Urinary bladder (tissue), 4 donors: ENCODE results near the gene SEMA4A. TPM values are rescaled to one million over a fixed set of nuclear protein-coding genes. Genes with fewer than 3 reads are reported as not detected.
A peak's percentile ranks its signal among the peaks of the same experiment; 100 is the strongest.
"Not testable (repeated sequence)": the region's sequence is repeated elsewhere in the genome, so short reads cannot be mapped to it uniquely, and the experiment has no call there.

Experiments
- DNase-seq: peaks from one replicate; pipeline ENCODE4 v3.0.0-alpha.2; 2015; ENCODE audit errors: extremely low spot score
- H3K27ac ChIP-seq: one replicate; pipeline ENCODE4 v1.5.1; 2013; ENCODE audit warnings: low read depth, mild to moderate bottlenecking, moderate library complexity
- H3K36me3 ChIP-seq: one replicate; pipeline ENCODE4 v1.6.1; 2013; ENCODE audit warnings: mild to moderate bottlenecking, moderate library complexity; ENCODE audit not compliant: insufficient read depth
- H3K4me1 ChIP-seq: one replicate; pipeline ENCODE4 v1.6.1; 2013; ENCODE audit warnings: mild to moderate bottlenecking, moderate library complexity; ENCODE audit not compliant: insufficient read depth
- H3K4me3 ChIP-seq: one replicate; pipeline ENCODE4 v1.5.1; 2013; ENCODE audit warnings: low read depth, low read length
- WGBS: extraction: QIAGEN DNeasy Blood & Tissue Kit; methylation state at CpG from one replicate; pipeline ENCODE4 v1.1.7; 2013; 5-methylcytosine and 5-hydroxymethylcytosine counted together
- polyA plus RNA-seq: library from polyadenylated mRNA; stranded (reverse); fragments of 200-250 nt; gene quantifications from one replicate; pipeline ENCODE4 v1.2.3, GENCODE V29; 2013
- total RNA-seq: library from RNA; depleted of rRNA; stranded (reverse); fragments of >200 nt; gene quantifications from one replicate; pipeline ENCODE4 v1.2.3, GENCODE V29; 2014
- donor health status: healthy with polysubstance abuse.
- donor health status: healthy.

Gene SEMA4A
- total and polyA plus RNA-seq, 2 donors, result 7.0 to 7.3 TPM

DNA sequence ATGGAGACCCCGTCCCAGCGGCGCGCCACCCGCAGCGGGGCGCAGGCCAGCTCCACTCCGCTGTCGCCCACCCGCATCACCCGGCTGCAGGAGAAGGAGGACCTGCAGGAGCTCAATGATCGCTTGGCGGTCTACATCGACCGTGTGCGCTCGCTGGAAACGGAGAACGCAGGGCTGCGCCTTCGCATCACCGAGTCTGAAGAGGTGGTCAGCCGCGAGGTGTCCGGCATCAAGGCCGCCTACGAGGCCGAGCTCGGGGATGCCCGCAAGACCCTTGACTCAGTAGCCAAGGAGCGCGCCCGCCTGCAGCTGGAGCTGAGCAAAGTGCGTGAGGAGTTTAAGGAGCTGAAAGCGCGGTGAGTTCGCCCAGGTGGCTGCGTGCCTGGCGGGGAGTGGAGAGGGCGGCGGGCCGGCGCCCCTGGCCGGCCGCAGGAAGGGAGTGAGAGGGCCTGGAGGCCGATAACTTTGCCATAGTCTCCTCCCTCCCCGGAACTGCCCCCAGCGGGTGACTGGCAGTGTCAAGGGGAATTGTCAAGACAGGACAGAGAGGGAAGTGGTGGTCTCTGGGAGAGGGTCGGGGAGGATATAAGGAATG lies 38.4 kb upstream of the SEMA4A start:
- under 1% methylated on average over 49 of the region's 49 CpGs for WGBS
- DNase-seq, result no peak
- no peaks in the 10 kb centered on the region for H3K4me1 ChIP-seq

GRCh38 chr1:156115514-156116374 lies 37.6 kb upstream of the SEMA4A start:
- Histone ChIP-seq H3K27ac (peak overlapping the region; percentile 95), H3K4me1 (no peaks in the 10 kb centered on the region), H3K36me3 (no peaks in the 10 kb centered on the region), H3K4me3 (peak overlapping the region; percentile 96)
- no peak for DNase-seq
- WGBS, result 3% methylated on average over 19 of the region's 19 CpGs

More for the DNA sequence above, 38.4 kb upstream of the SEMA4A start:
- H3K36me3 ChIP-seq, result no peaks in the 10 kb centered on the region
- H3K27ac ChIP-seq, result peak overlapping the region; percentile 95
- peak overlapping the region; percentile 96 for H3K4me3 ChIP-seq

GRCh38 chr1:156116731-156117130 lies 36.7 kb upstream of the SEMA4A start:
- not testable (repeated sequence) for H3K36me3 ChIP-seq, H3K27ac ChIP-seq, DNase-seq, H3K4me1 ChIP-seq
- H3K4me3 ChIP-seq, result peak overlapping the region; percentile 96
- 37% methylated on average over 5 of the region's 5 CpGs for WGBS

DNA sequence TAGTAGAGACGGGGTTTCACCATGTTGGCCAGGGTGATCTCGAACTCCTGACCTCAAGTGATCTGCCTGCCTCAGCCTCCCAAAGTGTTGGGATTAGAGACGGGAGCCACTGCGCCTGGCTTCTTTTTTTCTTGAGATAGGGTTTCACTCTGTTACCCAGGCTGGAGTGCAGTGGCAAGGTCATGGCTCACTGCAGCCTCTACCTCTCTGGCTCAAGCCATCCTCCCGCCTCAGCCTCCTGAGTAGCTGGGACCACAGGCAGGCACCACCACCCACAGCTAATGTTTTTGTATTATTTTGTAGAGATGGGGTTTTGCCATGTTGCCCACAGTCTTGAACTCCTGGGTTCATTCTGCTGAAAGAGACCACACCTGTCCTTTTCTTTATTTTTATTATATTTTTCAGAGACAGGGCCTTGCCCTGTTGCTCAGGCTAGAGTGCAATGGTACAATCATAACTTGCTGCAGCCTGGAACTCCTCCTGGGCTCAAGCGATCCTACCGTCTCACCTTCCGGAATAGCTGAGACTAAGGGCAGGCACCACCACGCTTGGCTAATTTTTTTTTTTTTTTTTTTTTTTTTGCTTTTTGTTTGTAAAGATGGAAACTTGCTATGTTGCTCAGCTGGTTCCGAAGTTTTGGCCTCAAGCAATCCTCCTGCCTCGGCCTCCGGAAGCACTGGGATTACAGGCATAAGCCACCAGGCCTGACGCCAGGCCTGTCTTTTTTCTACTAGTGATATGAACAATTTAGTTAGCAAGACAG lies 35.8 kb upstream of the SEMA4A start:
- 47% methylated on average over 13 of the region's 13 CpGs for whole genome bisulfite sequencing
- Histone ChIP-seq H3K4me3 (peak overlapping the region; percentile 16), H3K4me1 (no peaks in the 10 kb centered on the region), H3K27ac (peak overlapping the region; percentile 78), H3K36me3 (no peaks in the 10 kb centered on the region)
- DNase-seq, result no peak

GRCh38 chr1:156118177-156118868 lies 35.1 kb upstream of the SEMA4A start:
- DNase-seq, result no peak
- 27% methylated on average over 8 of the region's 8 CpGs for WGBS
- Histone ChIP-seq H3K36me3 (no peaks in the 10 kb centered on the region), H3K27ac (peak overlapping the region; percentile 78), H3K4me3 (peak overlapping the region; percentile 9), H3K4me1 (no peaks in the 10 kb centered on the region)

- WGBS, result 27% methylated on average over 3 of the region's 3 CpGs
- Histone ChIP-seq H3K4me3 (no peak overlapping the region), H3K36me3 (no peaks in the 10 kb centered on the region), H3K27ac (peak overlapping the region; percentile 33), H3K4me1 (no peaks in the 10 kb centered on the region)
- no peak for DNase-seq
These were observed 33.7 kb upstream of the SEMA4A start for GRCh38 chr1:156119503-156120209.

- 71% methylated on average over 3 of the region's 3 CpGs for WGBS
- H3K27ac ChIP-seq, result no peak overlapping the region
- H3K4me1 ChIP-seq, result peaks cover 2% of the 10 kb centered on the region
- no peak for DNase-seq
- no peak overlapping the region for H3K4me3 ChIP-seq
- no peaks in the 10 kb centered on the region for H3K36me3 ChIP-seq
These were observed 33.1 kb upstream of the SEMA4A start for GRCh38 chr1:156120318-156120717.

GRCh38 chr1:156121005-156121404 lies 32.4 kb upstream of the SEMA4A start:
- peak overlapping the region; percentile 44 for H3K27ac ChIP-seq
- not testable (repeated sequence) for H3K36me3 ChIP-seq, H3K4me3 ChIP-seq, DNase-seq, H3K4me1 ChIP-seq
- 24% methylated on average over 4 of the region's 4 CpGs for WGBS

GRCh38 chr1:156121457-156121856 lies 31.9 kb upstream of the SEMA4A start:
- H3K4me1 ChIP-seq, result peaks cover 2% of the 10 kb centered on the region
- H3K36me3 ChIP-seq, result no peaks in the 10 kb centered on the region
- no peak for DNase-seq
- H3K27ac ChIP-seq, result peak overlapping the region; percentile 74
- WGBS, result 67% methylated on average over 4 of the region's 4 CpGs
- no peak overlapping the region for H3K4me3 ChIP-seq

- peaks cover 2% of the 10 kb centered on the region for H3K4me1 ChIP-seq
- H3K4me3 ChIP-seq, result no peak overlapping the region
- WGBS, result 42% methylated on average over 4 of the region's 4 CpGs
- no peaks in the 10 kb centered on the region for H3K36me3 ChIP-seq
- no peak for DNase-seq
- peak overlapping the region; percentile 97 for H3K27ac ChIP-seq
These were observed 31.3 kb upstream of the SEMA4A start for GRCh38 chr1:156122086-156122485.

GRCh38 chr1:156122519-156123355 lies 30.6 kb upstream of the SEMA4A start:
- H3K4me3 ChIP-seq, result no peak overlapping the region
- H3K27ac ChIP-seq, result peak overlapping the region; percentile 97
- peaks cover 2% of the 10 kb centered on the region for H3K4me1 ChIP-seq
- WGBS, result 10% methylated on average over 14 of the region's 14 CpGs
- no peak for DNase-seq
- H3K36me3 ChIP-seq, result no peaks in the 10 kb centered on the region
